ENCODE measurements around the gene ADGRE1. TPM values are rescaled to one million over a fixed set of nuclear protein-coding genes. Genes with fewer than 3 reads are reported as not detected.

The ADGRE1 gene
- total RNA-seq, 4 donors from 2014 or later, result not detected

GRCh38 chr19:6903446-6903845 is 16.1 kb downstream of the ADGRE1 start:
- Histone ChIP-seq H3K27ac (no peak overlapping the region), H3K27me3 (no peaks in the 10 kb centered on the region), H3K36me3 (no peaks in the 10 kb centered on the region), H3K4me1 (no peaks in the 10 kb centered on the region), H3K9me3 (no peaks in the 10 kb centered on the region), H3K4me3 (replicated peaks in 1 of 3) (no peak overlapping the region)
- TF ChIP-seq POLR2A (IDR thresholded peaks at IDR 0.05) (no peak), CTCF (IDR thresholded peaks at IDR 0.05) (no peak)
- intact Hi-C loops (cut with DNase I), result no loop called here
- DNase-seq, result no peak

DNA sequence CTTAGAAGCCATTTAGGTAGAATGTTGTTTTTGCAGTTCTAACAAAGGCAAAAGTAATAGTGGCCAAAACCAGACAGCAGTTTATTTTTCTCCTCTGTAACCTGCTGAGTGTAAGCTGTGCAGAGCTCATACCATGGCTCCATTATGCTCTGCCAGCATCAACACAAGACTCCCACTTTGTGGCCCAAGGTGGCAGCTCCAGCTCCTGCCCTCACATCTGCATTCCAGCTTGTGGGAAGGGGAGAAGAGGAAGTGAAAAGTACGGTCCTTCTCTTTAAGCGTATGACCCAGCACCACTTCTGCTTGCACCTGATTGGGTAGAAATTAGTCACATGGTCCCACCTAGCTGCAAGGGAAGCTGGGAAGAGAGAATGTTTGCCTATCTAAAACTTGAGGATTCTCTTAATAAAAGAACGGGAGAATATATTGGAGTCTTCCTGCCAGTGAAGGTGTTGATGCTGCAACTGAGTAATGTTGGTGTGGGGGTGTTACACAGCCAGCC is 19.2 kb downstream of the ADGRE1 start:
- TF ChIP-seq CTCF (IDR thresholded peaks at IDR 0.05), result no peak
- TF ChIP-seq POLR2A (IDR thresholded peaks at IDR 0.05), result no peak
- no peak for DNase-seq
- 56 to 76% methylated on average over 3 of the region's 3 CpGs for WGBS, 2 donors
- H3K27me3 ChIP-seq, result no peaks in the 10 kb centered on the region
- H3K27ac ChIP-seq, result no peak overlapping the region
- no peaks in the 10 kb centered on the region for H3K4me1 ChIP-seq
- no peaks in the 10 kb centered on the region for H3K36me3 ChIP-seq
- intact Hi-C loops (cut with DNase I), result no loop called here
- H3K4me3 ChIP-seq (replicated peaks in 1 of 3), result no peak overlapping the region
- H3K9me3 ChIP-seq, result no peaks in the 10 kb centered on the region

- no peaks in the 10 kb centered on the region for H3K4me1 ChIP-seq
- no peaks in the 10 kb centered on the region for H3K27me3 ChIP-seq
- H3K9me3 ChIP-seq, result no peaks in the 10 kb centered on the region
- H3K4me3 ChIP-seq (replicated peaks in 1 of 3), result no peak overlapping the region
- WGBS, 2 donors, result 44 to 49% methylated on average over 3 of the region's 3 CpGs
- H3K36me3 ChIP-seq, result no peaks in the 10 kb centered on the region
- intact Hi-C loops (cut with DNase I), result no loop called here
- DNase-seq, result no peak
- H3K27ac ChIP-seq, result no peak overlapping the region
- TF ChIP-seq POLR2A (IDR thresholded peaks at IDR 0.05), result no peak
- TF ChIP-seq CTCF (IDR thresholded peaks at IDR 0.05), result no peak
Measured at GRCh38 chr19:6911523-6911922, 24.1 kb downstream of the ADGRE1 start.

- TF ChIP-seq POLR2A (IDR thresholded peaks at IDR 0.05), result no peak
- no peak for TF ChIP-seq CTCF (IDR thresholded peaks at IDR 0.05)
- no peaks in the 10 kb centered on the region for H3K27me3 ChIP-seq
- H3K36me3 ChIP-seq, result no peaks in the 10 kb centered on the region
- no peak overlapping the region for H3K27ac ChIP-seq
- no peak overlapping the region for H3K4me3 ChIP-seq (replicated peaks in 1 of 3)
- no peaks in the 10 kb centered on the region for H3K9me3 ChIP-seq
- H3K4me1 ChIP-seq, result no peaks in the 10 kb centered on the region
- WGBS, 2 donors, result 47 to 61% methylated on average over 2 of the region's 2 CpGs
- intact Hi-C loops (cut with DNase I), result no loop called here
- no peak for DNase-seq
Measured at GRCh38 chr19:6914321-6914720, 26.9 kb downstream of the ADGRE1 start.

DNA sequence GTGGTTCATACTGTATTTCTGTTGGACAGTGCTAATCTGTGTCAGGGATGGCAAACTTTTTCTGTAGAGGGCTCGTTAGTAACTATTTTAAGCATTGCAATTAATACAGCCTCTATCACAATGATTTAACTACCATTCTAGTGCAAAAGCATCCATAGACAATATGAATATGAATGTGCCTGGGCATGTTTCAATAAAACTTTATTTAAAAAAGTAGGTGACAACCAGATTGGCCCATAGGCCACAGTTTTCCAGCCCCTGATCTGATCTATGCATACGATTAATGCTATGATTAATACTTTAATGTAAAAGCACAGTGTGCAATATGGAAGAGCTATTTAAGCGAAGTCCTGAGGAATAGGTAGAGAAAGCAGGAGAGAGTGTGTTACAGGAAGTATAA is 29.6 kb downstream of the ADGRE1 start:
- H3K9me3 ChIP-seq, result no peaks in the 10 kb centered on the region
- no peak for DNase-seq
- 83 to 86% methylated on average over 3 of the region's 3 CpGs for WGBS, 2 donors
- H3K4me1 ChIP-seq, result no peaks in the 10 kb centered on the region
- intact Hi-C loops (cut with DNase I), result no loop called here
- no peak for TF ChIP-seq CTCF (IDR thresholded peaks at IDR 0.05)
- TF ChIP-seq POLR2A (IDR thresholded peaks at IDR 0.05), result no peak
- no peaks in the 10 kb centered on the region for H3K27me3 ChIP-seq
- no peak overlapping the region for H3K4me3 ChIP-seq (replicated peaks in 1 of 3)
- no peaks in the 10 kb centered on the region for H3K36me3 ChIP-seq
- H3K27ac ChIP-seq, result no peak overlapping the region
